Left kidney (tissue), 2 donors: ENCODE results near the gene HCFC2. TPM values are rescaled to one million over a fixed set of nuclear protein-coding genes. Genes with fewer than 3 reads are reported as not detected.
"Not testable (repeated sequence)": the region's sequence is repeated elsewhere in the genome, so short reads cannot be mapped to it uniquely, and the experiment has no call there.

Experiments
- DNase-seq: peaks from one replicate; pipeline ENCODE4 v3.0.0-alpha.2; 2013
- polyA plus RNA-seq: library from polyadenylated mRNA; unstranded; fragments of 120-200 nt; gene quantifications from one replicate; pipeline ENCODE4 v1.2.1, GENCODE V29; 2013; ENCODE audit not compliant: insufficient read length

The HCFC2 gene
- polyA plus RNA-seq, 1 donor, result 22.3 TPM

GRCh38 chr12:104114834-104115586 is 50.7 kb downstream of the HCFC2 start:
- not testable (repeated sequence) for DNase-seq

- DNase-seq, result no peak
These were observed 51.2 kb downstream of the HCFC2 start for GRCh38 chr12:104115587-104115975.

GRCh38 chr12:104121001-104121400 is 56.7 kb downstream of the HCFC2 start:
- DNase-seq, result no peak

GRCh38 chr12:104122298-104122697 is 58.0 kb downstream of the HCFC2 start:
- DNase-seq, result no peak

- DNase-seq, result peak; percentile 25
These were observed 62.2 kb downstream of the HCFC2 start for GRCh38 chr12:104126548-104126947.

- no peak for DNase-seq
These were observed 66.4 kb downstream of the HCFC2 start for GRCh38 chr12:104130760-104131159.

GRCh38 chr12:104131609-104132008 is 67.3 kb downstream of the HCFC2 start:
- DNase-seq, result no peak

- DNase-seq, result no peak
These were observed 68.1 kb downstream of the HCFC2 start for GRCh38 chr12:104132351-104132956.

GRCh38 chr12:104133321-104133720 is 69.0 kb downstream of the HCFC2 start:
- no peak for DNase-seq

GRCh38 chr12:104133866-104134265 is 69.5 kb downstream of the HCFC2 start:
- DNase-seq, result no peak

- DNase-seq, result no peak
These were observed 70.6 kb downstream of the HCFC2 start for GRCh38 chr12:104134882-104135281.

GRCh38 chr12:104136577-104136976 is 72.2 kb downstream of the HCFC2 start:
- DNase-seq, result peak; percentile 20

GRCh38 chr12:104137001-104137901 is 72.9 kb downstream of the HCFC2 start:
- DNase-seq, result peak; percentile 33

- DNase-seq, result peak; percentile 95
These were observed 73.8 kb downstream of the HCFC2 start, which contains the start of gene NFYB for GRCh38 chr12:104137902-104138796. TSS of gene NFYB (minus strand) at chr12:104138210. CDS start at chr12:104135453, 2,757 bp downstream.

GRCh38 chr12:104138797-104139152 is 74.4 kb downstream of the HCFC2 start:
- peak; percentile 37 for DNase-seq

- DNase-seq, result no peak
These were observed 78.2 kb downstream of the HCFC2 start for GRCh38 chr12:104142543-104142942.

- no peak for DNase-seq
These were observed 78.7 kb downstream of the HCFC2 start for GRCh38 chr12:104143002-104143401.

GRCh38 chr12:104143918-104144317 is 79.6 kb downstream of the HCFC2 start:
- no peak for DNase-seq

GRCh38 chr12:104147346-104147745 is 83.0 kb downstream of the HCFC2 start:
- no peak for DNase-seq

GRCh38 chr12:104150416-104150815 is 86.1 kb downstream of the HCFC2 start:
- no peak for DNase-seq

- no peak for DNase-seq
These were observed 88.4 kb downstream of the HCFC2 start for GRCh38 chr12:104152685-104153241.
